Choroid plexus epithelial cell (primary cell): ENCODE measurements around the gene UBASH3B.

ENCODE experiments used
- DNase-seq: peaks from one replicate; pipeline ENCODE4 v3.0.0-alpha.2; 2010; ENCODE audit warnings: low read depth
- H3K4me3 ChIP-seq: 2 replicates; pipeline ENCODE4 v1.5.1; 2011; ENCODE audit warnings: low read depth, mild to moderate bottlenecking, control low read depth, low read length, moderate library complexity
- TF ChIP-seq, protein P1 (sequence below): conservative IDR thresholded peaks from 2 replicates; pipeline ENCODE4 v1.5.1; 2011; ENCODE audit warnings: low read depth, mild to moderate bottlenecking, control low read depth, inconsistent platforms, low read length, moderate library complexity

UBASH3B gene

DNA sequence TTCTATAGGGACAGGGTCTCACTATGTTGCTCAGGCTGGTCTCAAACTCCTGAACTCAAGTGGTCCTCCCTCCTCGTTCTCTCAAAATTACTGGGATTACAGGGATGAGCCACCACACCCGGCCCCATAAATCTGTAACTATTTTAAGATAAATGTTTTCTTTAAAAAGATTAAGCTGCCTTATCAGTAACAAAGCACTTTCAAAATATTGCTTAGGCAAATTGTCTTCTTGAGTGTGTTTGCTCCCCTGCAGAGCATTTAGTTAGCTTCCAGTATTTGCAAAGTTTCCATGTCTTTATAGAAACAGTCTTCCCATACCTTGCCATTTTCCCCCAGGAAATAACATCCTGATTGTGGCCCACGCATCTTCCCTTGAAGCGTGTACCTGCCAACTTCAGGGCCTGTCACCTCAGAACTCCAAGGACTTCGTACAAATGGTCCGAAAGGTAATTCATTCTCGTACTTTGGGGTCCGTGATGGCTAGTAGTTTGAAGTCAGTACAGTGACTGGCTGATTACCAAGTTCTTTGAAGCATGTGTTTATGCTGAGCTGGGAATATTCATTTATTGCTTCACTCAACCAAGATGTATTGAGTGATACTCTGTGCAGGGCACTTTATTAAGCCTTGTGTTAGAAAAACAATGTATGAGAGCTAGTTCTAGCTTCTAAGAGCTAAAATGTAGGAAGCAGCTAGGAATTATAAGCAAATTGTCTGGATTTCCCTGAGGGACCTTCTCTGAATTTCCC is 152.4 kb downstream of the UBASH3B start:
- DNase-seq, result peak; percentile 62
- TF ChIP-seq, protein P1, sequence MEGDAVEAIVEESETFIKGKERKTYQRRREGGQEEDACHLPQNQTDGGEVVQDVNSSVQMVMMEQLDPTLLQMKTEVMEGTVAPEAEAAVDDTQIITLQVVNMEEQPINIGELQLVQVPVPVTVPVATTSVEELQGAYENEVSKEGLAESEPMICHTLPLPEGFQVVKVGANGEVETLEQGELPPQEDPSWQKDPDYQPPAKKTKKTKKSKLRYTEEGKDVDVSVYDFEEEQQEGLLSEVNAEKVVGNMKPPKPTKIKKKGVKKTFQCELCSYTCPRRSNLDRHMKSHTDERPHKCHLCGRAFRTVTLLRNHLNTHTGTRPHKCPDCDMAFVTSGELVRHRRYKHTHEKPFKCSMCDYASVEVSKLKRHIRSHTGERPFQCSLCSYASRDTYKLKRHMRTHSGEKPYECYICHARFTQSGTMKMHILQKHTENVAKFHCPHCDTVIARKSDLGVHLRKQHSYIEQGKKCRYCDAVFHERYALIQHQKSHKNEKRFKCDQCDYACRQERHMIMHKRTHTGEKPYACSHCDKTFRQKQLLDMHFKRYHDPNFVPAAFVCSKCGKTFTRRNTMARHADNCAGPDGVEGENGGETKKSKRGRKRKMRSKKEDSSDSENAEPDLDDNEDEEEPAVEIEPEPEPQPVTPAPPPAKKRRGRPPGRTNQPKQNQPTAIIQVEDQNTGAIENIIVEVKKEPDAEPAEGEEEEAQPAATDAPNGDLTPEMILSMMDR, result no peak
- H3K4me3 ChIP-seq, result no peak overlapping the region

DNA sequence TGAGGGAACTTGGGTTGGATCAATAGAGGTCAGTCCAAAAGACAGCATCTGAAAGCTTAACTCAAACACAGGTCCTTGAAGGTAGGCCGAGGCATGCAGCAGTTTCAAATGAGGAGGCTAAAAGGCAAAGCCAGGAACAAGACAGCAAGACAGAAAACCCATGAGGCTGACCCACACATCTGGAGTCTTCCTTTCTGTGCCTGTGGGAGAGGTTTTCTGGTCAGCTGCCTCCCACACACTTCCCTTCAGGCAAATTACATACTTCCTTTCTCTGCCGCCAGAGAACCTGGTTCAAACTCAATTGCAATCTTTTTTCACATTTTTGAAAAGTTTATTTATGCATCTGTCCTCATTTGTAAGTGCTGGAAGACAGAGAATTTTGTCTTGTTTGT is 153.0 kb downstream of the UBASH3B start:
- DNase-seq, result peak; percentile 79
- H3K4me3 ChIP-seq, result no peak overlapping the region
- TF ChIP-seq, protein P1, result no peak

DNA sequence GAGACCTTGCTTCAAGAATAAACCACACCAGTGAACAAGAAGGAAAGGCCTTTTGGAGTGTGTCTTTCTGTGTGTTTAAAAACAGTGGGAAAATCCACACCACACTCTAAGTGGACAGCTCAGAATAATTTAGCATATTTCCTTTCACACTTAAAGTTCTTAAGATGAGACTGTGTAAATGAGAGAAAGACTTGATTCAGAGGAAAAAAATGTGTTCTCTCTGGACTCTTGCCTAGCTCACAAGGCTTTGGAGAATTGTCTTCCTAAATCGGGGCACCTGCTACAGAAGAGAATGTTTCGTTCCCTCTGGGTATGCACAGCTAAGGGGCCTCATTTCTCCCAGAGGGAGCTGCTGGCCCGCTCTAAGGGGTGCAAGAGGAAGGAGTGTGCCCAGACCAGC is 154.3 kb downstream of the UBASH3B start:
- TF ChIP-seq, protein P1, result no peak
- no peak overlapping the region for H3K4me3 ChIP-seq
- no peak for DNase-seq

DNA sequence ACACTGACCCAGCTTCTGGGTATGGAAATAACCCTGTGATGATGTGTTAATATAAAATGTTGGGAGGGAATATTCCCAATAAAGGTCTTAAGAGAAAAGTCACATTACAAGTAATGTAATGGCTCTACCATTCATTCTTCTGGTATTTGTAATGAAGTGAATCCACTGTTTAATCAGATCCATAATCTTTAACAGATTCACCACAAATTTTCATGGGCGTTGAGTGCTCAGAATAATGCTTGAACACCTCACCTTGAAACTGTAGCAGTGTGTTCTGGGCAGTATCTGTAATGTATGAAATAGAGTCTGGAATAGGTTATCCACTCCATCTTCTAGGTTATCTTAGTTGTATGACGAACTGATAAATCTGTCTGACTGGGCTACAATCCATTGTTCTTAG is 156.2 kb downstream of the UBASH3B start:
- TF ChIP-seq, protein P1, result no peak
- H3K4me3 ChIP-seq, result no peak overlapping the region
- no peak for DNase-seq

DNA sequence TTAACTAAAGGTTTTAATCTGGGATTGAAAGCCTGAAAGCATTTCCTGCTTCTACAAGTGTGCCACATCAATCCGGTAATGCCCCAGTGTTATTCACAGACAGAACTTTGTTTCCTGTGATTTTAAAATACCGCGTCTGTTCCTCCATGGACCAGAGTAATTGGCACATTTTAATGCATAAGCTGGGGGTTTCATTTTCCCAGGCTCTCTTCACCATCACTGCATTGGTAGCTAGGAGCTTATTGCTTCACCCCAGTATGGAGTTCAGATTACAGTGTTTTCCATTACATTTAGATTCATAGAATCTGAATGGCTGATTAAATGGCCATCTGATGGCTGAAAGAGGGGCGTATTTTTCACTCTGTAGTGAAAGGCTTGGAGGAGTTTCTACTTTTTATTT is 157.1 kb downstream of the UBASH3B start:
- no peak for DNase-seq
- H3K4me3 ChIP-seq, result no peak overlapping the region
- TF ChIP-seq, protein P1, result no peak

DNA sequence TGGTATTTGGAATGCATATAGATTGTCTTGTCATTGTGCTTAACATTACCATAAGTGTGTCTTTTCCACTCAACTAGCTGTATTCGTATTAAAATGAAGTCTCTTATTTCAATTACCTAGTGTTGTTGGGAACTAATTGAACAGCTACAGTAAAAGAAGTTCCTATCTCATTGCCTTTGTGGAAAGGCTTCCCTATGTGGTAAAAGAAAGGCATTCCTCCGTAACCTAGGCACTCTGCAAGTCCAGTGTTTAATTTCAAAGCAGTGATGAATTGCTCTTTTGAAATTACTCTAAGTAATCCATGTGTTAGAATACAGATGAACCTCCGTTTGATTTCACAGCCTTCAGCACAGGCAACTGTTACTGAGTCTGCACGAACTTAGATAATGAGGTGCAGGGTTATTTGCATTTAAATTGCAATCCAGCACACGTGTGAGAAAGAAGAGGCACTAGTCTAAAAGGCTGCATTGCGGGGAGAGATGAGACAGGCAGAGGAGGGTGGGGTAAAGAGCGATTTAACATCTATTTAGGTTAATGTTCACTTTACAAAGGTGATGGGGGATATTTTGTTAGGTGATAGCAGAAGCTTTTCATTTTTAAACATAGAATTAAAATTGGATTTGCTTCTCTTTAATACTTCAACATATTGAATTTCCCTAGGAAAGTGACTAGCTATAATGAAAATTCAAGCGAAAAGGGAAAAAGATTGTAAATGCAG is 157.8 kb downstream of the UBASH3B start:
- DNase-seq, result no peak
- H3K4me3 ChIP-seq, result no peak overlapping the region
- TF ChIP-seq, protein P1, result no peak
